Uterus (tissue), 4 donors: ENCODE results near the gene SNAPC1. TPM values are rescaled to one million over a fixed set of nuclear protein-coding genes. Genes with fewer than 3 reads are reported as not detected.

Source experiments
- DNase-seq, 2 donors: peaks; one replicate each; pipeline ENCODE4 v3.0.0-alpha.2; 2019 to 2020
- H3K27ac ChIP-seq, 2 donors: fragments of 200-600 bp; sonication (generic); 1 replicate in 1 of 2; 2 replicates in 1 of 2; pipeline ENCODE4 v1.5.1; 2016 to 2018
- H3K27me3 ChIP-seq, 2 donors: fragments of 200-600 bp; sonication (generic); one replicate each; pipeline ENCODE4 v1.5.1; 2018 to 2019; ENCODE audit warnings: control low read depth in 1 of 2
- H3K36me3 ChIP-seq, 2 donors: fragments of 200-600 bp; sonication (generic); one replicate each; pipeline ENCODE4 v1.5.1; 2019; ENCODE audit warnings: control low read depth in 1 of 2
- H3K4me1 ChIP-seq, 2 donors: fragments of 200-600 bp; sonication (generic); one replicate each; pipeline ENCODE4 v1.5.1; 2018 to 2019; ENCODE audit warnings: control low read depth in 1 of 2
- H3K4me3 ChIP-seq, 2 donors: fragments of 200-600 bp; sonication (generic); 1 replicate in 1 of 2; 2 replicates in 1 of 2; pipeline ENCODE4 v1.5.1; 2018 to 2019; ENCODE audit warnings: mild to moderate bottlenecking in 1 of 2
- H3K9me3 ChIP-seq, 2 donors: fragments of 200-600 bp; sonication (generic); one replicate each; pipeline ENCODE4 v1.5.1; 2019; ENCODE audit warnings: control low read depth in 1 of 2
- CTCF ChIP-seq, 4 experiments: fragments of 200-600 bp in 2 of 4; fragments of 450-650 bp in 2 of 4; sonication (generic) in 2 of 4; IDR thresholded peaks; one replicate each; pipeline ENCODE4 v1.5.1; 2016 to 2019; ENCODE audit warnings: antibody characterized with exemption in 4 of 4, mild to moderate bottlenecking in 2 of 4, moderate library complexity in 1 of 4
- POLR2A ChIP-seq, 2 donors: fragments of 450-650 bp; IDR thresholded peaks; one replicate each; pipeline ENCODE4 v1.6.1; 2016; ENCODE audit warnings: antibody characterized with exemption in 2 of 2, mild to moderate bottlenecking in 1 of 2, moderate library complexity in 1 of 2
- intact Hi-C: fragments of 100-400 bp; cut with DNase I; formaldehyde crosslinking; loops from one replicate; pipeline ENCODE4 v1.15.1; 2023; ENCODE audit warnings: low total_unique reads
- total RNA-seq, 4 donors: library from RNA; depleted of rRNA in 3 of 4; stranded (reverse); fragments of >200 nt in 3 of 4; gene quantifications; one replicate each; pipeline versions ENCODE4 v1.1.0 to v1.2.4, GENCODE V29; 2014 to 2023
- donor health status: DM: yes; HTN: yes; CAD: no.

The SNAPC1 gene
- total RNA-seq, 4 donors from 2014 or later = 7.0 to 16.4 (median 11.6) TPM

DNA sequence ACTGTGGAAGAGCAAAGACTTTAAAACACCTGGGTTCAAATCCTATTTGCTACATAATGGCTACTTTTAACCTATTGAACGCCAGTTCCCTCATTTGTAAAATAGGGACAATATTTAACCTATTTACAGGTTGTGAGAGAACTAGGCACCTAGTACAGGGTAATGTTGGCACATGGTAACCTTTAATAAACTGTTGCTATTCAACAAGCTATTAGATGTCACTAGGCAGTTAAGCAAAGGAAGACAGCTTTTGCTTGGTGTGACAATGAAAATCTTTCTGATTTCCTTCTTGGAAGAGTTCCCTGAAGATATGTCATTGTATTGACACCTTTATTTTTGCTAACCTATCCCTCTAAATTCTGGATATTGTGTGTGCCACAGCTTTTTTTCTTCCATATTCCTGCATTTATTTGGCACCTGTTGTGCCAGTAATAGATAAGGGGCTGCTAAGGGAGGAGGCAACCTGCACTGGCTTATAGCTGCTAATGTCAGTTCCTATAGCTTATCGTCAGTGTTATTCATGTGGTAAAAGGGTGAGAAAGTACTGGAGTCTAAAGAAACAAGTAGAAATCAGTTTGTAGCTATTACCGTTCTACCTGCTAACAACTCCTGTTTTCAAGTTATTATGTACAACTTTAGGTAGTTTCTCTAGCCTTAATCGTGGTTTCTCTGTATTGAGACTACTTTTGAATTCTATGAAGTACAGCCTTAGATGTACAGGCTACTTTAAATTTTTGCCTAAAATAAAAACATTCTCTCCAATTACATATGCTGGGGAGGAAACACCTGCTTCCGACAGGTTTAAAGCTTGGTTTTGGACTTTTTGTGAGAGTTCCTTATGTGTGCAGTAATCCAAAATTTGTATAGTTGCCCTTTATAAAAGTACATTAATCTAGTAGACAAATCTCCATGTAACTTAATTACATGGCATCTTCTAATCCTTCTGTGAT, 42.6 kb upstream of the SNAPC1 start:
- no peak for DNase-seq
- Histone ChIP-seq H3K36me3 (no peaks in the 10 kb centered on the region), H3K4me1 (no peaks in the 10 kb centered on the region), H3K9me3 (no peaks in the 10 kb centered on the region), H3K27ac (peak overlapping the region in 1 of 2 donors; percentile 44), H3K27me3 (no peaks in the 10 kb centered on the region), H3K4me3 (no peak overlapping the region)
- TF ChIP-seq CTCF (IDR thresholded peaks at IDR 0.05) = no peak
- intact Hi-C loops = no loop called here

DNA sequence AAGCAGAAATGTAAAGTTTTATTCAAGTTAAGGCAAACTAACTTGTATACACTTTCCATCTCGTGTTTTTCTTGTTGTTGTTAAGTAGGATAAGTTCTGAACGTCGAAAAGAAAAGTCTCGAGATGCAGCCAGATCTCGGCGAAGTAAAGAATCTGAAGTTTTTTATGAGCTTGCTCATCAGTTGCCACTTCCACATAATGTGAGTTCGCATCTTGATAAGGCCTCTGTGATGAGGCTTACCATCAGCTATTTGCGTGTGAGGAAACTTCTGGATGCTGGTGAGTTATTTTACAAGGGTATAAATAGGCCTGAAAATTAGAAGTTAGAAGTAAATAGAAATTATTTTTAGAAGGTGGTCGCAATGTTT, 41.9 kb upstream of the SNAPC1 start:
- Histone ChIP-seq H3K4me1 (no peaks in the 10 kb centered on the region), H3K4me3 (no peak overlapping the region), H3K36me3 (no peaks in the 10 kb centered on the region), H3K27ac (peak overlapping the region in 1 of 2 donors; percentile 44), H3K27me3 (no peaks in the 10 kb centered on the region), H3K9me3 (no peaks in the 10 kb centered on the region)
- intact Hi-C loops = no loop called here
- TF ChIP-seq CTCF (IDR thresholded peaks at IDR 0.05) (no peak), POLR2A (IDR thresholded peaks at IDR 0.05) (no peak)
- DNase-seq = no peak

GRCh38 chr14:61720741-61721140, 41.5 kb upstream of the SNAPC1 start:
- H3K36me3 ChIP-seq = no peaks in the 10 kb centered on the region
- H3K9me3 ChIP-seq = no peaks in the 10 kb centered on the region
- no peak for TF ChIP-seq POLR2A (IDR thresholded peaks at IDR 0.05)
- TF ChIP-seq CTCF (IDR thresholded peaks at IDR 0.05) = no peak
- no peak for DNase-seq
- peak overlapping the region in 1 of 2 donors; percentile 11 for H3K27ac ChIP-seq
- no peaks in the 10 kb centered on the region for H3K4me1 ChIP-seq
- intact Hi-C loops = no loop called here
- H3K4me3 ChIP-seq = no peak overlapping the region
- no peaks in the 10 kb centered on the region for H3K27me3 ChIP-seq

GRCh38 chr14:61724133-61724532, 38.1 kb upstream of the SNAPC1 start:
- Histone ChIP-seq H3K36me3 (no peaks in the 10 kb centered on the region), H3K27ac (no peak overlapping the region), H3K9me3 (no peaks in the 10 kb centered on the region), H3K27me3 (no peaks in the 10 kb centered on the region), H3K4me3 (no peak overlapping the region), H3K4me1 (no peaks in the 10 kb centered on the region)
- DNase-seq = no peak
- no peak for TF ChIP-seq POLR2A (IDR thresholded peaks at IDR 0.05)
- TF ChIP-seq CTCF (IDR thresholded peaks at IDR 0.05) = no peak
- intact Hi-C loops = no loop called here

DNA sequence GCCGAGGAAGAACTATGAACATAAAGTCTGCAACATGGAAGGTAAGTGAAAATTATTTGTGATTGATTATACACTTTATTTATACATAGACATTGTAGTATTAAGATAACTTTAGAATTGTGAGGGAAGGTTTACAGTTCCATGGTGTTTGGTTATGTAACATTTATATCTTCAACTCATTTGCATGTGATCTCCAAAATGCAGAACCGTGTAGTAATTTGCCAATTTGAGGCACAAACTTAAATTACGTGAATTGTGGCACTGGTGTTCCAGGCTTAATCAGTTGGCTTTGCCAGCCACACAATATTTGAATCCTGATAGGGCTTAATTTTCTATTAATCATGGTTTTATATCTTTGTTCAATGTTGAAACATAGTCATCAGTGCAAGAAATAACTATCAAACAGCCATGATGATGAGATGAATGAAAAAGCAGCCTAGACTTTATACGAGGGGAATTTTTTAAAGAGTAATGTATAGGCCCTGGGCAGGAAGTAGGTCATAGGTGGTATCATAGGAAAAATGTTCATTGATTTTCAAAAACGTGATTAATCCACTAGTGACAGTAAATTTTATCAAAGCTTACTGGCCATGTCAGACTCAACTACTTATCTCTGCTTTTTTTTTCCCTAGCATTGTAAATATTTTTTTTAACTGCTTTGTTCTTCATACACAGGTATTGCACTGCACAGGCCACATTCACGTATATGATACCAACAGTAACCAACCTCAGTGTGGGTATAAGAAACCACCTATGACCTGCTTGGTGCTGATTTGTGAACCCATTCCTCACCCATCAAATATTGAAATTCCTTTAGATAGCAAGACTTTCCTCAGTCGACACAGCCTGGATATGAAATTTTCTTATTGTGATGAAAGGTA, 35.2 kb upstream of the SNAPC1 start:
- no peaks in the 10 kb centered on the region for H3K36me3 ChIP-seq
- intact Hi-C loops = no loop called here
- no peak overlapping the region for H3K27ac ChIP-seq
- no peaks in the 10 kb centered on the region for H3K4me1 ChIP-seq
- H3K9me3 ChIP-seq = no peaks in the 10 kb centered on the region
- DNase-seq = no peak
- no peak for TF ChIP-seq POLR2A (IDR thresholded peaks at IDR 0.05)
- TF ChIP-seq CTCF (IDR thresholded peaks at IDR 0.05) = no peak
- H3K4me3 ChIP-seq = no peak overlapping the region
- H3K27me3 ChIP-seq = no peaks in the 10 kb centered on the region
